GM18907 (cell line): ENCODE data around the gene LCMT2.
A peak's percentile ranks its signal among the peaks of the same experiment; 100 is the strongest.

ENCODE experiments used
- ATAC-seq: cut with Tn5 transposase; IDR thresholded peaks from one replicate; pipeline ENCODE4 v1.9.1; 2021; ENCODE audit warnings: mild to moderate bottlenecking, moderate library complexity; ENCODE audit not compliant: unreplicated experiment

Gene LCMT2, protein sequence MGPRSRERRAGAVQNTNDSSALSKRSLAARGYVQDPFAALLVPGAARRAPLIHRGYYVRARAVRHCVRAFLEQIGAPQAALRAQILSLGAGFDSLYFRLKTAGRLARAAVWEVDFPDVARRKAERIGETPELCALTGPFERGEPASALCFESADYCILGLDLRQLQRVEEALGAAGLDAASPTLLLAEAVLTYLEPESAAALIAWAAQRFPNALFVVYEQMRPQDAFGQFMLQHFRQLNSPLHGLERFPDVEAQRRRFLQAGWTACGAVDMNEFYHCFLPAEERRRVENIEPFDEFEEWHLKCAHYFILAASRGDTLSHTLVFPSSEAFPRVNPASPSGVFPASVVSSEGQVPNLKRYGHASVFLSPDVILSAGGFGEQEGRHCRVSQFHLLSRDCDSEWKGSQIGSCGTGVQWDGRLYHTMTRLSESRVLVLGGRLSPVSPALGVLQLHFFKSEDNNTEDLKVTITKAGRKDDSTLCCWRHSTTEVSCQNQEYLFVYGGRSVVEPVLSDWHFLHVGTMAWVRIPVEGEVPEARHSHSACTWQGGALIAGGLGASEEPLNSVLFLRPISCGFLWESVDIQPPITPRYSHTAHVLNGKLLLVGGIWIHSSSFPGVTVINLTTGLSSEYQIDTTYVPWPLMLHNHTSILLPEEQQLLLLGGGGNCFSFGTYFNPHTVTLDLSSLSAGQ

DNA sequence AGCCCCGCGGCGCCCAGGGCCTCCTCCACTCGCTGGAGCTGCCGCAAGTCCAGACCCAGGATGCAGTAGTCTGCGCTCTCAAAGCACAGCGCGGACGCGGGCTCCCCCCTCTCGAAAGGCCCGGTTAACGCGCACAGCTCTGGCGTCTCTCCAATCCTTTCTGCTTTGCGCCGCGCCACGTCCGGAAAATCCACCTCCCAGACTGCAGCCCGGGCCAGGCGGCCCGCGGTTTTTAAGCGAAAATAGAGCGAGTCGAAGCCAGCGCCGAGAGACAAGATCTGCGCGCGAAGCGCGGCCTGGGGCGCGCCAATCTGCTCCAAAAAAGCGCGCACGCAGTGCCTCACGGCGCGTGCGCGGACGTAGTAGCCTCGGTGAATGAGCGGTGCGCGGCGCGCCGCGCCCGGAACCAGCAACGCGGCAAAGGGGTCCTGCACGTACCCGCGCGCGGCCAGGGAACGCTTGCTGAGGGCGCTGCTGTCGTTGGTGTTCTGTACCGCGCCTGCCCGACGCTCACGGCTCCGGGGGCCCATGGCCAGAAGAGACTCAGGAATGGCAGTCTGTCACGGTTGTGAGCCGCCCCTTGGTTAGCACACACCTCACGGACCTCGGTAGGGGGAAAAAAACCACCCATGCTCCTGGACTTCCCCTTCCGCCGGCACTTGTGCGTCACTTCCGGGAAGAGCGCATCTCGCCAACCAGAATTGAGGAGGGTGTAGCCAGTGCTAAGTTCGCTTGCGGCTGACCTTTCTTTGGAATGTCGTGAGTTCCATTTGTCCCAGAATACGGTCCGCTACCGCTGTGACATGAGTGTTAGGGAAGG lies at the start of gene LCMT2:
Gene LCMT2 (minus strand): TSS at position 614 of the 820 bp plus-strand sequence. CDS start 84 bp downstream, at position 530.
- ATAC-seq: peak; percentile 87

- ATAC-seq: no peak
Measured at GRCh38 chr15:43378601-43379000, 48.2 kb upstream of the LCMT2 start.

GRCh38 chr15:43376017-43376705 lies 45.8 kb upstream of the LCMT2 start:
- ATAC-seq: no peak

GRCh38 chr15:43370975-43371974 lies 40.9 kb upstream of the LCMT2 start, which contains the start of the genes TUBGCP4 and ZSCAN29:
TSS of gene TUBGCP4 (plus strand) at chr15:43371101. CDS start at chr15:43371355, 254 bp downstream.
TSS of gene ZSCAN29 (minus strand) at chr15:43371043. CDS start at chr15:43369913, 1,130 bp downstream.
- ATAC-seq: peak; percentile 77

- peak; percentile 41 for ATAC-seq
Measured at GRCh38 chr15:43370310-43370974, 40.1 kb upstream of the LCMT2 start.

GRCh38 chr15:43361313-43361903 lies 31.0 kb upstream of the LCMT2 start:
- ATAC-seq: no peak

DNA sequence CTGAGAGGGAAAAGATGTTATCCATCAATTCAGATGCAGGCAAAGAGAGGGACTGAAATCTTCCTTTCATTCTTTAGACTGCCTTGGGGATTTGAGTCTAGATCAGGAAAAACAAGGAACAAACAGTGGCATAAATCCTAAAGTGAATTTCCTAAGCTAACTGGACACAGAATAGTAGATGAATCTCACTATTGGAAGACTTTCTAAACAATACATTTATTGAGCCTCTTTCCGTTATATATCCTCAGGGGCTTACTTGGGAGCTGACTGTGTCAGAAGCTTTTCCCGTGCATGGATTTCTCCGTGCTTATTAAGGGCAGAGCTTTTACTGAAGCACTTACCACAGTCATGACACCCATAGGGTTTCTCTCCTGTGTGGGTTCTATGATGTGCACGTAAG lies 30.4 kb upstream of the LCMT2 start:
- no peak for ATAC-seq

GRCh38 chr15:43352693-43353382 lies 22.5 kb upstream of the LCMT2 start:
- no peak for ATAC-seq

DNA sequence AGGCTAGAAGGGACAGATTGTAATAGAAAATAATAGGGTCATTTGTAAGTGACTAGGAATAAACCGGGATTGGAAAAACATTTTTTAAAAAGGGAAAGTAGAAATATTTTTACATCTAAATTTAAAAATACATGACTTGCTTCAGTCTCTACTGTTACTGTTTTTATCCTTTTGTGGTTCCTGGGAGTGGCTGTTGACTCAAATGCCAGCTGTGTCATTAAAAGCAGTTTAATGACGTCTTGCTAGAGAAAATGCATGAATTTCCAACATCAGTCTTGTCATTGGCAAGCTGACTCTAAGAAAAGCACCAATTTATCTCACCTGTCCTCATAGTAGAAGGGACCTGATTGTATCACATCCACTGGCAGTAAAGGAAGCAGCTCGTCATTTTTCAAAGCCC lies 16.7 kb upstream of the LCMT2 start:
- no peak for ATAC-seq

DNA sequence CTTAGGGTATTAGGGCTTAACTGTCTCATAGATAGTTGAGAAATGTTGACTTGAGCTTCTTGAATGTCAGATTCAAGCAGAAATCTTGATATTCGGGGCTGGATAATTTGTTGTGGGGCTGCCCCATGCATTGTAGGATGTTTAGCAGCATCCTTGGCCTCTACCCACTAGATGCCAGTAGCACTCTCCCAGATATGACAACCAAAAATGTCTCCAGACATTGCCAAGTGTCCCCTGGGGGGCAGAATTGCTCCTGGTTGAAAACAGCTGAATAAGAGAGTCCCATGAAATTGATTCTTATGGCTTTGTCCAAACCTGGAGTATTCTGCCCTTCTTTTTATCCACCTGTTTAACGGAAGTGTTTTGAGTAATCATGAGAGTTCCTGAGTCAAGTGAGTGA lies 15.9 kb upstream of the LCMT2 start:
- no peak for ATAC-seq

DNA sequence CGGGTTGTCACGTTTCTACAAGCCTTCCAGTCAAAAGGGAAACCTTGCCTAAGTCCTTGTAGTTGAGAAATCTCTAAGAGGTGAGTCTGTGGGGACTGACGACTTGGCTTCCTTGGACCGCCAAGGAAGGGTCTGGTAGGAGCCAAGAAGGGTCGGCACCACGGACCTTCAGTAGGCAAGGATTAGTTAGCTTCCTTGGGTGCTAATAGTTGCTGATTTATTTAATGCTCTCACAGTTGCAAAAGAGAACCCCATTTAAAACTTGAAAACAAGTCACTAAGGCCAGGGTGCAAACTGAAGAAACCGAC lies 361 bp upstream of the LCMT2 start:
- ATAC-seq: peak; percentile 34

GRCh38 chr15:43329217-43329959 lies 985 bp downstream of the LCMT2 start:
- no peak for ATAC-seq

DNA sequence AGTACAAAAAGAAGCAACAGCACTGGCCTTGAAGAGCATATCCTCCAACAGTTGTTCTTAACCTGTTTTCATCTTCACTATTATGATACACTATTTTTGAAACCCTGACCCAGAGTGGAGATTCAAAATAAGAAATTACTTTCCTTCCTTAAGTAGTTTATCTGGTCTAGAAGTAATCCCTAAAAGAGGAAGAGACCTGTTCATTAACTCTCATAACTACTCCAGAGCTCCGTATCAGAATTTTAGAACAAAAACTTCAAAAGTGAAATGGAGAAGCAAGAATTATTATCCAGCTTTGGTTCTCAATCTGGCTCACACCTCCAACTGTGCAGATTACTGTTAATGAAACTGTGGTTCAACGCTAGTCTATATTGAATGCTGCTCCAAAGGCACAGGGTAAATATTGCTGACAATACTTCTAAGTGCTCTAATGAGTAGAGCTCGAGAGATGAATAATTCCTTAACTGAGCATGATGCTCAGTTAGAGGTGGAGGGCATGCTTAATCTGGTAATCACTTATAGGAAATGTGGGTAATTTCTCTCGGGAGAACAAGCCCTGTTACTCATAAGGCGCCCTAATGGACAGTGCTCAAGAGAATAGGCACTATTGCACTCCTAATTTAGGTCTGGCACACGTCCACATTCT lies 5.2 kb downstream of the LCMT2 start:
- ATAC-seq: no peak

GRCh38 chr15:43318990-43319771 lies 11.2 kb downstream of the LCMT2 start:
- ATAC-seq: no peak

GRCh38 chr15:43317566-43318184 lies 12.7 kb downstream of the LCMT2 start:
- ATAC-seq: no peak

DNA sequence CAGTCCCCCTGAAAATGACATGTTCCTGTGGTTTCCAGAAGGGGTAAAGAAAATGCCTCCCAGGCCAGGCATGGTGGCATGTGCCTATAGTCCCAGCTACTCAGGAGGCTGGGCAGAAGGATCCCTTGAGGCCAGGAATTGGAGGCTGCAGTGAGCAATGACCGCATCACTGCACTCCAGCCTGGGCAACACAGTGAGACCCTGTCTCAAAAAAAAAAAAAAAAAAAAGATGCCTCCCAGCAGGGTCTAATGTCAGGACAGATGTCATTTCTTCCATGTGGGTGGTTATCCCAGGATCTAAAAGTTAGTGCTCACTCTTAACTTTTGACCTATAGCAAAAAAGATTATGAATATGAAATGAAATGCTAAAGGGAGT lies 13.4 kb downstream of the LCMT2 start:
- no peak for ATAC-seq
